AG09319 (cell line): ENCODE results near the gene EBF3.

Source experiments
- DNase-seq: peaks from one replicate; pipeline ENCODE4 v3.0.0-alpha.2; 2010; ENCODE audit warnings: low read depth; ENCODE audit errors: extremely low read depth
- CTCF ChIP-seq: IDR thresholded peaks from 2 replicates; pipeline ENCODE4 v1.5.1; 2011; ENCODE audit warnings: low read depth, mild to moderate bottlenecking, inconsistent platforms, low read length, moderate library complexity

The EBF3 gene

GRCh38 chr10:129860396-129860795 lies 103.7 kb downstream of the EBF3 start:
- TF ChIP-seq CTCF, result no peak
- DNase-seq, result no peak

- no peak for TF ChIP-seq CTCF
- no peak for DNase-seq
Measured at GRCh38 chr10:129859536-129859935, 104.5 kb downstream of the EBF3 start.

DNA sequence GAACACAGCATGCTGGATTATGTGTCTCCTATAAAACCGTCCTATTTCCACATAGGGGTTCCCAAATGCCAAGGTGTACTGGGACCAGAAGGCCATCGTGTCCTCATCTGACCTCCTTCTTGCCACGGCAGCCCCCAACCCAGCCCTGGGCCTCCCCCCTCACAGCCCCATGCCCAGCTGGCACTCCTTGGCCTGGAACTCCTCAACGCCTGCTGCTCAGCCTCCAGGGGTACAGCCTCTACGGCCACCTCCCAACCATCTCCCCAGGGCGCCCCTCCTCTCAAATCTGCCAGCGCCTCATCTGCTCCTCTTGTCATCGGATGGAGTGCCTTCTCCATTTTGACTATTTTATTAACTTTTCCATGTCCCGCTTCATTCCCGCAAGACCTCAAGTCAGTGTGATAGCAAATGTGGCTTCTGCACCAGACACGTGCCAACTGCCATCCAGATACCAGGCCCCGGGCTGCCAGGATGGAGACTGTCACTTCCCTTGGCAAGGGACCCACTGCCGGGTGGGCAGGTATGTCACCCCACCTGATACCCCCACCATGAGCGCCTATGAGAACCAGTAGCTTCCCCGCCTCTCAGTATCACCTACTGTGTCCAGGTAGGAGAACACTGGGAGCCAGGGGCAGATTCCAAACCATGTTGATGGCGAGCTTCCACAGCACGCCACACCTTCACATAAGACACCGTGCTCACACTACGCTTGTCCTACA lies 106.7 kb downstream of the EBF3 start:
- DNase-seq, result no peak
- no peak for TF ChIP-seq CTCF

- no peak for TF ChIP-seq CTCF
- DNase-seq, result no peak
Measured at GRCh38 chr10:129855836-129856563, 108.1 kb downstream of the EBF3 start.

DNA sequence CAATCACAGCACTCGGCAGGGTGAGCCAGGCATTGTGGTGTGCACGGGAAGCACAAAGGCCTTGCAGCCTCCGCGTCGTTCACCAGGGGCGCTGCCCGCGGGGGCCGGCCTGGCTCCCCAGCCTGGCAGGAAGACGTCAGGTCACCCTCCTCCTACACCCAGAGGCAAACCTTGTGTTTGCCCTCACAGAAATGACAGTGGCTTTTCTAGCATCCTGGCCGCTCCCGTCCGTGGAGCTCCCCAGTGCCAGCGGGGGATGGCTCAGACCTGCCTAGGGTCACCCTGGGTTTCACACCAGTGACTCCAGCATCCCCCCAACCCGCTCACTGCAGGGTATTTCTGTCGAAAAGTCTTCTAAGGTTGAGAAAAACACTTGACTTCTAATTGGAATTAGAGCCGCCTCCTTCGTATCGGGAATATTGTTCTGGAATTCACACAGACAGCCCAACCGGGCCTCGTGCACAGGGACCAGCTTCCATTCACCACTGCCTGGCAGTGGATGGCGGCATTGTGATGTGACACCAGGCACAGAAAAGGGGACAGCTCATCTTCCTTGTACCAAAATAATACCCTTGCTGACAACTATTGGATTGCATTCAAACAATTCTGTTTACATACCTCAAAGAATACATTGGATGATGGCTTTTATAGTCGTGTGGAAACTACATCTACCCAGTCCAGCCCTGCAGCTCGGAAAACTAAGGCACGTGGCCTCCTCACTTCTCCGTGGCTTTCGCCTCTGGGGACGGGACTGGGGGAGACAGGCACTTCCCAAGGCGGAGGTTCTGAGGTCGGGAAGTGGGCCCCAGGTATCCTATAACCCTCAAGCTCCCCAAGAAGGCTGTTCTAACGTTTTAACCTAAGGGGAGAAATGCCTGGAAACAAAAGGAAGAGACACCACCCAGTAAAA lies 109.0 kb downstream of the EBF3 start:
- no peak for DNase-seq
- no peak for TF ChIP-seq CTCF

DNA sequence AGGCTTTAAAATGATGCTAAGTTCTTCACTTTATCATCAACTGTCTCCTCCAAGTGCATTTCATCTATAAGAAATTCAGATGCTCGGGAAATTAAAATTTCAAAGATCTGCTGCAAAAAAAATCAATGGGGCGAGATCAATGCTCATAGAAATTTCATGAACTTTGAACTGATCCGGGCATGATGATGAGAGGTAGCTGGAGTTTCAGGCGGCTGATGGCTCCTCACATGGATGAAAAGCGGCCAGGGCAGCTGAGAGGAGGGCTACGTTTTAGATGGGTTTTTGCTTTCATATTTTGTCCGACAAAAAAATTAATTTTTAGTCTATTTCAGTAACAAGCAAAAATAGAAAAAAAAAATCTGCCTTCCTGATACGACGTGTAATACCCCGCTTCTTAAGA lies 109.9 kb downstream of the EBF3 start:
- no peak for DNase-seq
- no peak for TF ChIP-seq CTCF
